Breast epithelium (tissue), 3 donors: Measurements from ENCODE around the gene ELF5.

ENCODE experiments used
- CTCF ChIP-seq, 3 donors: fragments of 450-650 bp; IDR thresholded peaks; one replicate each; pipeline ENCODE4 v1.5.1; 2016 to 2017; ENCODE audit warnings: antibody characterized with exemption in 3 of 3, mild to moderate bottlenecking in 3 of 3, moderate library complexity in 3 of 3
- POLR2A ChIP-seq: fragments of 450-650 bp; IDR thresholded peaks from one replicate; pipeline ENCODE4 v1.6.1; 2016; ENCODE audit warnings: antibody characterized with exemption, mild to moderate bottlenecking, moderate library complexity
- POLR2AphosphoS5 ChIP-seq, 3 donors: sonication (generic); formaldehyde crosslinking; IDR thresholded peaks; one replicate each; pipeline ENCODE4 v1.6.1; 2017; ENCODE audit warnings: antibody characterized with exemption in 3 of 3

- no peak for TF ChIP-seq CTCF (IDR thresholded peaks at IDR 0.05)
- TF ChIP-seq POLR2AphosphoS5 (IDR thresholded peaks at IDR 0.05) = no peak
- TF ChIP-seq POLR2A = no peak
These were observed 23.3 kb downstream of the ELF5 start for GRCh38 chr11:34490304-34490703.
